Osteoblast (primary cell): ENCODE data around the gene L3MBTL3. TPM values are rescaled to one million over a fixed set of nuclear protein-coding genes. Genes with fewer than 3 reads are reported as not detected.

Source experiments
- DNase-seq: peaks from one replicate; pipeline ENCODE4 v3.0.0; 2011; ENCODE audit warnings: low spot score, mixed read lengths; ENCODE audit not compliant: insufficient read length; ENCODE audit errors: missing footprints
- H2AFZ ChIP-seq: 2 replicates; pipeline ENCODE4 v1.6.0; 2011; ENCODE audit warnings: mild to moderate bottlenecking, low read length
- H3K27ac ChIP-seq: 2 replicates; pipeline ENCODE4 v1.5.1; 2011; ENCODE audit warnings: mild to moderate bottlenecking, low read depth, low read length, moderate library complexity
- H3K27me3 ChIP-seq: 2 replicates; pipeline ENCODE4 v1.6.0; 2012; ENCODE audit warnings: mild to moderate bottlenecking, control low read depth, inconsistent platforms, low read length, moderate library complexity; ENCODE audit not compliant: insufficient read depth
- H3K36me3 ChIP-seq: 2 replicates; pipeline ENCODE4 v1.5.1; 2011; ENCODE audit warnings: mild to moderate bottlenecking, low read length, control low read depth, moderate library complexity; ENCODE audit not compliant: insufficient read depth
- H3K4me1 ChIP-seq: 2 replicates; pipeline ENCODE4 v1.5.1; 2011; ENCODE audit warnings: mild to moderate bottlenecking, low read length, control low read depth, moderate library complexity; ENCODE audit not compliant: insufficient read depth
- H3K4me2 ChIP-seq: 2 replicates; pipeline ENCODE4 v1.6.0; 2011; ENCODE audit warnings: mild to moderate bottlenecking, low read length; ENCODE audit not compliant: insufficient read depth
- H3K4me3 ChIP-seq: fragments of 200-600 bp; sonication (generic); 3 replicates; pipeline ENCODE4 v1.5.1; 2012; ENCODE audit warnings: mild to moderate bottlenecking, low read length, inconsistent platforms; ENCODE audit not compliant: insufficient read depth
- H3K79me2 ChIP-seq: 2 replicates; pipeline ENCODE4 v1.6.0; 2012; ENCODE audit warnings: mild to moderate bottlenecking, low read length, control low read depth, inconsistent platforms; ENCODE audit not compliant: insufficient read depth
- H3K9me3 ChIP-seq: 2 replicates; pipeline ENCODE4 v1.5.1; 2011; ENCODE audit warnings: low read depth, low read length, control low read depth
- H4K20me1 ChIP-seq: 2 replicates; pipeline ENCODE4 v1.6.0; 2012; ENCODE audit warnings: mild to moderate bottlenecking, low read length, control low read depth; ENCODE audit not compliant: insufficient read depth
- CTCF ChIP-seq: IDR thresholded peaks from 2 replicates; pipeline ENCODE4 v1.5.1; 2011; ENCODE audit warnings: mild to moderate bottlenecking, low read depth, low read length, moderate library complexity; ENCODE audit errors: extremely low read depth
- total RNA-seq: library from RNA; depleted of rRNA; stranded (reverse); fragments of >200 nt; gene quantifications from 2 replicates; pipeline ENCODE4 v1.2.3, GENCODE V29; 2012

The L3MBTL3 gene
- total RNA-seq, 1 donor = 8.7 TPM

GRCh38 chr6:129980821-129981220 is 37.6 kb upstream of the L3MBTL3 start:
- H3K79me2 ChIP-seq = no peaks in the 10 kb centered on the region
- H3K27ac ChIP-seq = no peak overlapping the region

GRCh38 chr6:129981598-129981997 is 36.8 kb upstream of the L3MBTL3 start:
- Histone ChIP-seq H3K9me3 (peaks cover 7% of the 10 kb centered on the region), H3K27ac (no peak overlapping the region), H4K20me1 (no peaks in the 10 kb centered on the region), H3K79me2 (no peaks in the 10 kb centered on the region), H3K4me3 (no peak overlapping the region), H3K4me2 (no peak overlapping the region), H3K36me3 (no peaks in the 10 kb centered on the region), H2AFZ (no peak overlapping the region), H3K27me3 (no peaks in the 10 kb centered on the region), H3K4me1 (no peaks in the 10 kb centered on the region)
- peak; percentile 34 for TF ChIP-seq CTCF
- no peak for DNase-seq

More at GRCh38 chr6:129980821-129981220, 37.6 kb upstream of the L3MBTL3 start:
- no peak for TF ChIP-seq CTCF
- DNase-seq = no peak
- Histone ChIP-seq H3K4me3 (no peak overlapping the region), H3K27me3 (no peaks in the 10 kb centered on the region), H3K9me3 (peaks cover 7% of the 10 kb centered on the region), H2AFZ (no peak overlapping the region), H3K4me1 (no peaks in the 10 kb centered on the region), H4K20me1 (no peaks in the 10 kb centered on the region), H3K4me2 (no peak overlapping the region), H3K36me3 (no peaks in the 10 kb centered on the region)

GRCh38 chr6:129989396-129989795 is 29.0 kb upstream of the L3MBTL3 start:
- no peak overlapping the region for H2AFZ ChIP-seq
- no peak overlapping the region for H3K27ac ChIP-seq
- H3K36me3 ChIP-seq = no peaks in the 10 kb centered on the region
- no peak overlapping the region for H3K4me2 ChIP-seq
- H3K4me3 ChIP-seq = no peak overlapping the region
- H3K4me1 ChIP-seq = no peaks in the 10 kb centered on the region
- no peaks in the 10 kb centered on the region for H3K27me3 ChIP-seq
- no peaks in the 10 kb centered on the region for H4K20me1 ChIP-seq
- H3K9me3 ChIP-seq = no peaks in the 10 kb centered on the region
- DNase-seq = no peak
- TF ChIP-seq CTCF = no peak
- no peaks in the 10 kb centered on the region for H3K79me2 ChIP-seq

GRCh38 chr6:129992881-129993280 is 25.5 kb upstream of the L3MBTL3 start:
- no peaks in the 10 kb centered on the region for H4K20me1 ChIP-seq
- no peaks in the 10 kb centered on the region for H3K79me2 ChIP-seq
- no peaks in the 10 kb centered on the region for H3K9me3 ChIP-seq
- no peaks in the 10 kb centered on the region for H3K36me3 ChIP-seq
- no peak overlapping the region for H3K4me3 ChIP-seq
- no peak for TF ChIP-seq CTCF
- no peak overlapping the region for H2AFZ ChIP-seq
- H3K4me2 ChIP-seq = no peak overlapping the region
- no peaks in the 10 kb centered on the region for H3K4me1 ChIP-seq
- H3K27me3 ChIP-seq = peaks cover 3% of the 10 kb centered on the region
- no peak for DNase-seq
- H3K27ac ChIP-seq = no peak overlapping the region
